ENCODE measurements around the gene PRR23E.
A peak's percentile ranks its signal among the peaks of the same experiment; 100 is the strongest.

PRR23E gene

GRCh38 chr3:127158614-127159229, 34.2 kb upstream of the PRR23E start:
- Mint-ChIP-seq H3K9me3 (no peaks in the 10 kb centered on the region), H3K27ac (no peak overlapping the region), H3K4me1 (no peaks in the 10 kb centered on the region), H3K36me3 (no peaks in the 10 kb centered on the region), H3K4me3 (no peak overlapping the region)
- DNase-seq (ENCODE audit: low spot score in 2 of 2) (no peak), ATAC-seq (no peak)

GRCh38 chr3:127159543-127159942, 33.4 kb upstream of the PRR23E start:
- no peak for ATAC-seq
- no peaks in the 10 kb centered on the region for H3K36me3 Mint-ChIP-seq
- no peak for DNase-seq (ENCODE audit: low spot score in 2 of 2)
- no peaks in the 10 kb centered on the region for H3K4me1 Mint-ChIP-seq
- no peak overlapping the region for H3K27ac Mint-ChIP-seq
- no peak overlapping the region for H3K4me3 Mint-ChIP-seq
- H3K9me3 Mint-ChIP-seq, result no peaks in the 10 kb centered on the region

DNA sequence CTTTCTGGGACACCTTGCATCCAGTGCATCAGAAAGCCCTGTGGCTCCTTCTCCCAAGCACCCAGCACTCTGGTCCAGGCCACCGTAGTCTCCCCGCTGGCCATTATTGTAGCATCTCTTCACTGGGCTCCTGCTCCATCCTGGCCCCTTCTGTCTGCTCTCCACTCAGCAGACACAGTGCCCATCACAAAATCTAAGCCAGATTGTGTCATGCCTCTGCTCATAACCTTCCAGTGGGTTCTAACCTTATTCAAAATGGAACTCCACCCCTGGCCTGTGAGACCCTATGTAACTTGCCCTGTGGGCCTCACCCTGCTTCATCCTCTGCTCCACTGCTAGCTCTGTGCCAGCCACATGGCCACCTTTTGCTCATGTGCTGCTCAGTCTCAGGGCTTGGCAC, 31.7 kb upstream of the PRR23E start:
- H3K9me3 Mint-ChIP-seq, result no peaks in the 10 kb centered on the region
- no peak overlapping the region for H3K27ac Mint-ChIP-seq
- no peaks in the 10 kb centered on the region for H3K4me1 Mint-ChIP-seq

DNA sequence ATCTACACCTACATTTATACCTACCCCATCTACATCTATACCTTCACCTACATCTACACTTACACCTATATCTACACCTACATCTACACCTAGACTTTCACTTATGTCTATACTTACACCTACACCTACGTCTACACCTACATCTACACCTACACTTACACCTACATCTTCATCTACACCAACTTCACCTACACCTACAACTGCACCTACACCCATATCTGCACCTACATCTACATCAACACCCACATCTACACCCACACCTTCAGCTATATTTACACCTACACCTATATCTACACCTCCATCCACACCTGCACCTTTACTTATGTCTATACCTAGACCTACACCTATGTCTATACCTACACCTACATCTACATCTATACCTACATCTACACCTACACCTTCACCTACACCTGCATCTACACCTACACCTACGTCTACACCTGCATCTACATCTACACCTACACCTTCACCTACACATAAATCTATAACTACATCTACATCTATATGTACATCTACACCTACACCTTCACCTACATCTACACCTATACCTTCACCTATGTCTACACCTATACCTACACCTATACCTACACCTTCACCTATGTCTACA, 30.9 kb upstream of the PRR23E start:
- no peak overlapping the region for H3K4me3 Mint-ChIP-seq
- no peaks in the 10 kb centered on the region for H3K36me3 Mint-ChIP-seq
- no peaks in the 10 kb centered on the region for H3K4me1 Mint-ChIP-seq
- ATAC-seq (no peak), DNase-seq (ENCODE audit: low spot score in 2 of 2) (no peak)
- H3K27ac Mint-ChIP-seq, result no peak overlapping the region
- H3K9me3 Mint-ChIP-seq, result no peaks in the 10 kb centered on the region

More for the DNA sequence above, 31.7 kb upstream of the PRR23E start:
- Mint-ChIP-seq H3K36me3 (no peaks in the 10 kb centered on the region), H3K4me3 (no peak overlapping the region)
- DNase-seq (ENCODE audit: low spot score in 2 of 2) (no peak), ATAC-seq (no peak)

DNA sequence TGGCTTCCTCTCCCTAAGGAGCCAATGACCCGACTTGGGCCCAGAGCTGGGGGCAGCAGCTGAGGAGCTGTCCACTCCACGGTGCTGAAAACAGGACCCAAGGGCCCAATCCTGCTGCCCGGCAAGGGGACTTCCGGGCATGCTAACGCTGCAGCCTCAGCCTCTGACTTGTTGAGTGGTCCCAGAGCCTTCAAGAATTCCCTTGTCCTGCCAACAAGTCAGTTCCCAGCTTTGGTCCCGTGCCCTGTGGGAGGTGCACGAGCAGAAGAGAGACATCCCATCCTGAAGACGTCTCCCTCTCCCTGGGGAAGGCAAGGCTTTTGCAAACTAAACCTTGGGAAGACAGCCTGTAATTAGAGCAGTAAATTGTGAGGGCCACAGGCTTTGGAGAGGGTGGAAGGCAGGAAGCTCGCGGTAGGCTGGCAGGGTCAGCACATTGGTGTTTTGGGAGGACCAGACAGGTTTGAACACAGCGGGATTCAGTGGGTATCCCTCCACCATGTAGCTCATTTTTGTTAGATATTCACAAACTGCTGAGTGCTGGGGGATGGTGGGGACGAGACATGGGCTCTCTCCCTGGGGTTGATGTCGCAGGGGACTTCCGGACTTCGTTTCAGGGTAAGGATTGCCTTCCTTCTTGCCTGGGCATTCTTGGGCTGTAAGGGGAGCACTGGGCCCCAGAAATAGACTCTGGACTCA, 29.8 kb upstream of the PRR23E start:
- Mint-ChIP-seq H3K27ac (no peak overlapping the region), H3K9me3 (no peaks in the 10 kb centered on the region), H3K36me3 (no peaks in the 10 kb centered on the region), H3K4me1 (no peaks in the 10 kb centered on the region), H3K4me3 (no peak overlapping the region)
- DNase-seq (ENCODE audit: low spot score in 2 of 2) (no peak), ATAC-seq (no peak)

- Mint-ChIP-seq H3K9me3 (no peaks in the 10 kb centered on the region), H3K4me1 (no peaks in the 10 kb centered on the region), H3K27ac (no peak overlapping the region), H3K4me3 (no peak overlapping the region), H3K36me3 (no peaks in the 10 kb centered on the region)
- no peak for DNase-seq (ENCODE audit: low spot score in 2 of 2)
- ATAC-seq, result no peak
Measured at GRCh38 chr3:127164615-127165014, 28.3 kb upstream of the PRR23E start.

- Mint-ChIP-seq H3K36me3 (no peaks in the 10 kb centered on the region), H3K9me3 (no peaks in the 10 kb centered on the region), H3K4me3 (no peak overlapping the region), H3K27ac (no peak overlapping the region), H3K4me1 (no peaks in the 10 kb centered on the region)
- DNase-seq (ENCODE audit: low spot score in 2 of 2) (no peak), ATAC-seq (no peak)
Measured at GRCh38 chr3:127165036-127165435, 27.9 kb upstream of the PRR23E start.

DNA sequence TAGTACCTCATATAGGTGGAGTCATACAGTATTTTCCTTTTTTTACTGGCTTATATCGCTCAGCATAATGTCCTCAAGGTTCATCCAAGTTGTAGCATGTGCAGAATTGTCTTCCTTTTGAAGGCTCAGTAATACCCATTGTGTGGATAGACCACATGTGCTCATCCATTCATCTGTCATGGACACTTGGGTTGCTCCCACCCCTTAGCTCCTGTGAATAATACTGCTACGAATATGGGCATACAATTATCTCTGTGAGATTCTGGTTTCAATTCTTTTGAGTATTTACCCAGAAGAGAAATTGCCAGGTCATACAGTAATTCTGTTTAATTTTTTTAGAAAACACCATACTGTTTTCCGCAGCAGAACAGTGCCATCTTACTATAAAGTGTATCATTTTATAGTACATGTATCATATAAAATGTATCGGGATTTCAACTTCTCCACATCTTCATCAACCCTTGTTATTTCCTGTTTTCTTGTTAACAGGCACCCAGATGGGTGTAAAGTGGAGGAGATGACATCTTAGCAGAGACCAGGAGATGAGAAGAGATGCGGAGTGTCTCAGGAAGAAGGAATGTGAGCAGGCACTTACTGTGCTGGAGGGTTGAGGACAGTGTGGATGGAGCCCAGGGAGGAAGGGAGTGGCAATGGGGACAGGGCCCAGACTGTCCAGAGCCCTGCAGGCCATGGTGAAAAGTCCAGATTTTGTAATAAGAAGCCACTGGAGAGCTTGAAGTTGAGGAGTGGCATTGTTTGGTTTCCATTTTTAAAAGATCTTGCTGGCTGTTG, 27.0 kb upstream of the PRR23E start:
- Mint-ChIP-seq H3K36me3 (no peaks in the 10 kb centered on the region), H3K4me3 (no peak overlapping the region), H3K27ac (no peak overlapping the region), H3K9me3 (no peaks in the 10 kb centered on the region), H3K4me1 (no peaks in the 10 kb centered on the region)
- DNase-seq (ENCODE audit: low spot score in 2 of 2), result no peak
- no peak for ATAC-seq

DNA sequence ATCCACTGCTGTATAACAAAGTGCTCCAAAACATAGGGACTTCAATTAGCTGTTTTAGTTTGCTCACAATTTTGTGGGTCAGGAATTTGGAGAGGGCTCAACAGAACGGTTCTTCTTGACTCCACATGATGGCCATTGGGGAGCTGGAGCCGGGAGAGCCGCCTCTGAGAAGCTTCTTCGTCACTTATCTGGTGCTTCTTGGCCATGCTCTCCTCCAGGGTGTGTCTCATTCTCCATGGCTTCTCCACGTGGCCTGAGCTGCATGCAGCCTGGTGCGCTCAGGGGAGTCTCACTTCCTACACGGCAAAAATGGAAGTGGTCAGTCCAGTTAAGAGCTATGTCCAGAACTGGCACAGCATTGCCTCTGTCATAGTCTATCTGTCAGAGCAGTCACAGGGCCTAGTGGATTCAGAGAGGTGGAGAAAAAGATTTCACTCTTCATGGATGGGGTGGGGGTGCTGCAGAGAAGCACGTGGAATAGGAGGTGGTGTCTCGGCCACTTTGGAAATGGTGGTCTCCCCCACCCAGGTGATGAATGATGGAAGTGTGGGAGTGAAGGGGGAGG, 26.3 kb upstream of the PRR23E start:
- Mint-ChIP-seq H3K27ac (no peak overlapping the region), H3K4me1 (no peaks in the 10 kb centered on the region), H3K9me3 (no peaks in the 10 kb centered on the region), H3K36me3 (no peaks in the 10 kb centered on the region), H3K4me3 (no peak overlapping the region)
- DNase-seq (ENCODE audit: low spot score in 2 of 2) (no peak), ATAC-seq (no peak)

GRCh38 chr3:127167315-127168043, 25.5 kb upstream of the PRR23E start:
- H3K4me1 Mint-ChIP-seq, result no peaks in the 10 kb centered on the region
- no peaks in the 10 kb centered on the region for H3K9me3 Mint-ChIP-seq
- DNase-seq (ENCODE audit: low spot score in 2 of 2) (no peak), ATAC-seq (peak; percentile 81)
- no peaks in the 10 kb centered on the region for H3K36me3 Mint-ChIP-seq
- H3K4me3 Mint-ChIP-seq, result no peak overlapping the region
- no peak overlapping the region for H3K27ac Mint-ChIP-seq

GRCh38 chr3:127168271-127168670, 24.7 kb upstream of the PRR23E start:
- Mint-ChIP-seq H3K9me3 (no peaks in the 10 kb centered on the region), H3K36me3 (no peaks in the 10 kb centered on the region), H3K4me3 (no peak overlapping the region), H3K4me1 (no peaks in the 10 kb centered on the region), H3K27ac (no peak overlapping the region)
- no peak for ATAC-seq
- no peak for DNase-seq (ENCODE audit: low spot score in 2 of 2)

GRCh38 chr3:127170814-127171213, 22.1 kb upstream of the PRR23E start:
- H3K4me1 Mint-ChIP-seq, result no peaks in the 10 kb centered on the region
- H3K36me3 Mint-ChIP-seq, result no peaks in the 10 kb centered on the region
- no peak for ATAC-seq
- H3K9me3 Mint-ChIP-seq, result no peaks in the 10 kb centered on the region
- no peak overlapping the region for H3K4me3 Mint-ChIP-seq
- DNase-seq (ENCODE audit: low spot score in 2 of 2), result no peak
- no peak overlapping the region for H3K27ac Mint-ChIP-seq

- H3K9me3 Mint-ChIP-seq, result no peaks in the 10 kb centered on the region
- H3K36me3 Mint-ChIP-seq, result no peaks in the 10 kb centered on the region
- no peak for ATAC-seq
- H3K27ac Mint-ChIP-seq, result no peak overlapping the region
- H3K4me1 Mint-ChIP-seq, result no peaks in the 10 kb centered on the region
- no peak overlapping the region for H3K4me3 Mint-ChIP-seq
- no peak for DNase-seq (ENCODE audit: low spot score in 2 of 2)
Measured at GRCh38 chr3:127171320-127171719, 21.6 kb upstream of the PRR23E start.

GRCh38 chr3:127171721-127172120, 21.2 kb upstream of the PRR23E start:
- Mint-ChIP-seq H3K9me3 (no peaks in the 10 kb centered on the region), H3K4me1 (no peaks in the 10 kb centered on the region), H3K36me3 (no peaks in the 10 kb centered on the region), H3K27ac (no peak overlapping the region), H3K4me3 (no peak overlapping the region)
- ATAC-seq, result no peak
- no peak for DNase-seq (ENCODE audit: low spot score in 2 of 2)

DNA sequence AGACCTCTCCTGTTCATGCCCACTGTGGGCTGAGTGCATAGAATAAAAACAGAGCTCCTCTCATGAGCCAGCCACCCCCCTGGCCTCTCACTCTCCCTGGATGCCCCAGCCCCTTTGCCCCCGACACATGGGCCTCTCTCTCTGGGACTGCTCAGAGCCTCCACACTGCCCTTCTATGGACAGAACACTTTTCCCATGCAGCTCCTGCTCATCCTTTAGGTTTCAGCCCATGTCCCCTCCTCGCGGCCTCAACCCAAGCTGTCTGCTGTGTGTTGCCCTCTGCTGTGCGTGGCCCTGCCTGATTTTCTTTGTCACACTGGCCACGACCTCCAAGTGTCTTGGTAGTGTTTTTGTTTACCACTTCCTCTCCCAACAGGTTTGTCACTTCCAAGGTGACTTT, 20.7 kb upstream of the PRR23E start:
- H3K4me3 Mint-ChIP-seq, result no peak overlapping the region
- DNase-seq (ENCODE audit: low spot score in 2 of 2) (no peak), ATAC-seq (no peak)
- H3K27ac Mint-ChIP-seq, result no peak overlapping the region
- no peaks in the 10 kb centered on the region for H3K4me1 Mint-ChIP-seq
- H3K9me3 Mint-ChIP-seq, result no peaks in the 10 kb centered on the region
- no peaks in the 10 kb centered on the region for H3K36me3 Mint-ChIP-seq

Measured in stimulated activated effector memory CD8-positive, alpha-beta T cell treated with anti-CD3 and anti-CD28 coated beads, Interleukin-12 subunit alpha, Interleukin-12 subunit beta, amount 100 ng/mL, for 72 hours (primary cell).